MM.1S (cell line): ENCODE measurements around the gene LTB.

Experiments
- DNase-seq: peaks from one replicate; pipeline ENCODE4 v3.0.0-alpha.2; 2015
- H2AFZ ChIP-seq: fragments of 300-600 bp; sonication (generic); 2 replicates; pipeline ENCODE4 v1.6.0; 2016; ENCODE audit warnings: antibody characterized with exemption, low read length
- H3F3A ChIP-seq: fragments of 300-600 bp; sonication (generic); 2 replicates; pipeline ENCODE4 v1.6.1; 2016; ENCODE audit warnings: mild to moderate bottlenecking, antibody characterized with exemption, low read length, moderate library complexity, mixed read lengths; ENCODE audit not compliant: insufficient read depth
- H3K27ac ChIP-seq: fragments of 300-600 bp; sonication (generic); 2 replicates; pipeline ENCODE4 v1.5.1; 2016; ENCODE audit warnings: mild to moderate bottlenecking, low read length
- H3K27me3 ChIP-seq: fragments of 300-600 bp; sonication (generic); replicated peaks from 2 replicates; pipeline ENCODE4 v1.6.0; 2016; ENCODE audit warnings: low read length; ENCODE audit not compliant: insufficient read depth
- H3K36me3 ChIP-seq: fragments of 300-600 bp; sonication (generic); replicated peaks from 2 replicates; pipeline ENCODE4 v1.6.1; 2016; ENCODE audit warnings: mild to moderate bottlenecking, low read length, mixed read lengths; ENCODE audit not compliant: insufficient read depth
- H3K4me1 ChIP-seq: fragments of 300-600 bp; sonication (generic); 2 replicates; pipeline ENCODE4 v1.6.1; 2016; ENCODE audit warnings: low read length, mixed read lengths
- H3K4me2 ChIP-seq: fragments of 300-600 bp; sonication (generic); 2 replicates; pipeline ENCODE4 v1.6.0; 2016; ENCODE audit warnings: low read depth, low read length
- H3K4me3 ChIP-seq: fragments of 300-600 bp; sonication (generic); 2 replicates; pipeline ENCODE4 v1.5.1; 2016; ENCODE audit warnings: low read length, mixed read lengths
- H3K79me2 ChIP-seq: fragments of 300-600 bp; sonication (generic); 2 replicates; pipeline ENCODE4 v1.6.1; 2016; ENCODE audit warnings: mixed run types, low read length, mixed read lengths
- H3K9ac ChIP-seq: fragments of 300-600 bp; sonication (generic); 2 replicates; pipeline ENCODE4 v1.6.1; 2016; ENCODE audit warnings: low read length, mixed read lengths
- H3K9me2 ChIP-seq: fragments of 300-600 bp; sonication (generic); replicated peaks from 2 replicates; pipeline ENCODE4 v1.6.1; 2016; ENCODE audit warnings: mild to moderate bottlenecking, low read length, mixed read lengths; ENCODE audit not compliant: insufficient read depth
- H3K9me3 ChIP-seq: fragments of 300-600 bp; sonication (generic); replicated peaks from 2 replicates; pipeline ENCODE4 v1.6.1; 2016; ENCODE audit warnings: mild to moderate bottlenecking, low read length, mixed read lengths; ENCODE audit not compliant: insufficient read depth
- H4K20me1 ChIP-seq: fragments of 300-600 bp; sonication (generic); 2 replicates; pipeline ENCODE4 v1.6.1; 2016; ENCODE audit warnings: mild to moderate bottlenecking, low read length, moderate library complexity, mixed read lengths; ENCODE audit not compliant: insufficient read depth
- CTCF ChIP-seq: fragments of 300-600 bp; sonication (generic); IDR thresholded peaks from 2 replicates; pipeline ENCODE4 v1.5.1; 2016; ENCODE audit warnings: antibody characterized with exemption, low read length, mixed read lengths
- EZH2 ChIP-seq: fragments of 300-600 bp; sonication (generic); optimal IDR thresholded peaks from 2 replicates; pipeline ENCODE3; 2017; ENCODE audit warnings: low read depth, mild to moderate bottlenecking, antibody characterized with exemption, low read length, mixed read lengths
- EZH2phosphoT487 ChIP-seq: fragments of 300-600 bp; sonication (generic); IDR thresholded peaks from 2 replicates; pipeline ENCODE4 v1.6.1; 2018; ENCODE audit warnings: antibody characterized with exemption, low read length

LTB gene

GRCh38 chr6:31582230-31582643 is at the start of gene LTB:
Gene LTB (minus strand): TSS chr6:31582424. CDS start chr6:31582417, 7 bp downstream.
- Histone ChIP-seq H3K36me3 (no peaks in the 10 kb centered on the region), H3K9ac (no peak within 1 kb of the TSS), H3K9me2 (no peaks in the 10 kb centered on the region), H4K20me1 (no peaks in the 10 kb centered on the region), H2AFZ (peak within 1 kb of the TSS; percentile 93; the same call in 1 of the 2 replicates), H3K4me1 (peaks cover 19% of the 10 kb centered on the region), H3K27ac (no peak within 1 kb of the TSS), H3F3A (no peaks in the 10 kb centered on the region), H3K79me2 (no peaks in the 10 kb centered on the region), H3K4me3 (peak within 1 kb of the TSS; percentile 66), H3K27me3 (peaks cover 63% of the 10 kb centered on the region), H3K4me2 (peak within 1 kb of the TSS; percentile 99), H3K9me3 (no peaks in the 10 kb centered on the region)
- DNase-seq = no peak
- TF ChIP-seq EZH2 (no peak), EZH2phosphoT487 (no peak), CTCF (no peak)

- Histone ChIP-seq H3K9ac (no peak overlapping the region), H3K4me2 (no peak overlapping the region), H3K9me3 (no peaks in the 10 kb centered on the region), H3K79me2 (peaks cover 54% of the 10 kb centered on the region), H3K27me3 (no peaks in the 10 kb centered on the region), H3K4me1 (no peaks in the 10 kb centered on the region), H3F3A (peaks cover 9% of the 10 kb centered on the region; the same call in 1 of the 2 replicates), H4K20me1 (no peaks in the 10 kb centered on the region; the same call in 1 of the 2 replicates), H3K36me3 (peaks cover 10% of the 10 kb centered on the region), H3K4me3 (no peak overlapping the region), H3K27ac (no peak overlapping the region), H2AFZ (no peak overlapping the region), H3K9me2 (no peaks in the 10 kb centered on the region)
- no peak for DNase-seq
- no peak for TF ChIP-seq CTCF
Measured at GRCh38 chr6:31631681-31632278, 49.6 kb upstream of the LTB start.

- no peak overlapping the region for H2AFZ ChIP-seq
- no peaks in the 10 kb centered on the region for H3K9me3 ChIP-seq
- peaks cover 7% of the 10 kb centered on the region; the same call in 1 of the 2 replicates for H3F3A ChIP-seq
- H3K79me2 ChIP-seq = peaks cover 60% of the 10 kb centered on the region
- DNase-seq = no peak
- no peak overlapping the region for H3K4me2 ChIP-seq
- H3K9me2 ChIP-seq = no peaks in the 10 kb centered on the region
- no peak overlapping the region for H3K9ac ChIP-seq
- TF ChIP-seq EZH2phosphoT487 (no peak), EZH2 (no peak), CTCF (no peak)
- H3K36me3 ChIP-seq = peaks cover 13% of the 10 kb centered on the region
- no peak overlapping the region for H3K4me3 ChIP-seq
- H3K4me1 ChIP-seq = no peaks in the 10 kb centered on the region
- no peak overlapping the region for H3K27ac ChIP-seq
- no peaks in the 10 kb centered on the region for H3K27me3 ChIP-seq
- H4K20me1 ChIP-seq = no peaks in the 10 kb centered on the region; the same call in 1 of the 2 replicates
Measured at GRCh38 chr6:31631209-31631608, 49.0 kb upstream of the LTB start.
